GM18502 (cell line): Measurements from ENCODE around the gene PLA2G4E.

ENCODE experiments used
- ATAC-seq: cut with Tn5 transposase; IDR thresholded peaks from one replicate; pipeline ENCODE4 v1.9.1; 2021; ENCODE audit warnings: mild to moderate bottlenecking; ENCODE audit not compliant: unreplicated experiment, poor library complexity

The PLA2G4E gene

DNA sequence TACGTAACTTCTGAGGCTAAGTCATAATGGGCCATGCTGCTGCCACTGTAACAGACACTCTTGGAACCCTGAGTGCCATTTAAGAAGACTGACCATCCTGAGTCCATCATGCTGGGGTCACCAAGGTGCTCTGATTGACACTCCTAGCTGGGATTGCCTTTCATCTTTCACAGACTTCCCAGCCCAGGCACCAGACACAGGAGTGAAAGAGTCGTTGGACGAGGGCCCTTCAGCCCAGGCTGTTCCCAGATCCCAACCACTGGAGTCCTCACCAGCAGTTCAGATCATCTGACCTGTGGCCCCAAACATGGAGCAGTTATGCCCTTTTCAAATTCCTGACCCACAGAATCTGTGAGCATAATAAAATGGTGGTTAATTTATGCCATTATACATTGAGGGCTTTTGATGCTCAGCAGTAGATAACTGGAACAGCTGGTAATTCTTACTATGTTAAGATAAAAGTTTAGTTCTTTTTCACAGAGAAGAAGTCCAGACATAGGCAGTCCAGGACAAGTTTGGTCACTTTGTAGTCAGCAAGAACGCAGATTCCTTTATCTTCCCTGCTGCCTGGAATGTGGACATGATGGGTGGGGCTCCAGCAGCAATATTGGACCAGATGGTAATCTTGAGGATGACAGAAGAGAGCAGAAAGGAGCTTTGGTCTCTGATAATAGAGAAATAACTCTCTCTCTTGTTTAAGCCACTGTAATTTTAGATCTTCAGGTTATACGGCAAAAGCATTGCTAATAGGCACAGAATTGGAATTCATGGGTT, 41.2 kb downstream of the PLA2G4E start:
- ATAC-seq: no peak

DNA sequence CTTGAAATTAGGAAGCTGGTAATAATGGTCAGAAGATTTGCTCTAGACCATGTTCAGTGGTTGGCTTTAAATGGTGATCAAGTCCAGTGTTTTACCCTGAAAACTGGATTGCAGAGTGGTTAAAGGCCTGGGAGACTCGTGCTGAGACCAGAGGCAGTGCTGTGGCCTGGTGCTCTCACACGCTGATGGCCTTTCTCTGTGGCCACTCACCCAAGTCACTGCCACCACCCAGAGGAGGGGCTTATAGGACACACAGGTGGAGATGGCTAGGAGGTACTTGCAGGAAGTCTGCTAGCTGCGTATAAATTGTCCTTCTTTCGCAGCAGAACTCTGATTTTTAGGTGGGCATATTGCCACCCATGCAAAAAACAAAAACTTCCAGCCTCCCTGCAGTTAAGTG, 42.3 kb downstream of the PLA2G4E start:
- ATAC-seq: no peak

GRCh38 chr15:41977757-41978383, 43.0 kb downstream of the PLA2G4E start:
- no peak for ATAC-seq

DNA sequence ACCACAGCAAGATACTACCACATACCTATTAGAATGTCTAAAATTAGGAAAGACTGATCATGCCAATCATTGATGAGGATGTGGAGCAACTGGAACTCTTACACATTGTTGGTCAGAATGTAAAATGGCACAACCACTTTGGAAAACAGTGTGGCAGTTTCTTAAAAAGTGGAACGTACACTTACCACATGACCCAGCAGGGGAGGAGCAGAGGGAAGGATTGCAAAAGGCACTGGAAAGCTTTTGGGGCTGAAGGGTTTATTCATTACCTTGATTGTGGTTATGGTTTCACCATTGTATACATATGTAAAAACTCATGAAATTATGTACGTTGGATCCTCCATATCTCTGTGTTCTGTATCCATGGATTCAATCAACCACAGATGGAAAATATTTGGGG, 45.2 kb downstream of the PLA2G4E start:
- no peak for ATAC-seq

GRCh38 chr15:41974041-41974440, 46.8 kb downstream of the PLA2G4E start:
- no peak for ATAC-seq

DNA sequence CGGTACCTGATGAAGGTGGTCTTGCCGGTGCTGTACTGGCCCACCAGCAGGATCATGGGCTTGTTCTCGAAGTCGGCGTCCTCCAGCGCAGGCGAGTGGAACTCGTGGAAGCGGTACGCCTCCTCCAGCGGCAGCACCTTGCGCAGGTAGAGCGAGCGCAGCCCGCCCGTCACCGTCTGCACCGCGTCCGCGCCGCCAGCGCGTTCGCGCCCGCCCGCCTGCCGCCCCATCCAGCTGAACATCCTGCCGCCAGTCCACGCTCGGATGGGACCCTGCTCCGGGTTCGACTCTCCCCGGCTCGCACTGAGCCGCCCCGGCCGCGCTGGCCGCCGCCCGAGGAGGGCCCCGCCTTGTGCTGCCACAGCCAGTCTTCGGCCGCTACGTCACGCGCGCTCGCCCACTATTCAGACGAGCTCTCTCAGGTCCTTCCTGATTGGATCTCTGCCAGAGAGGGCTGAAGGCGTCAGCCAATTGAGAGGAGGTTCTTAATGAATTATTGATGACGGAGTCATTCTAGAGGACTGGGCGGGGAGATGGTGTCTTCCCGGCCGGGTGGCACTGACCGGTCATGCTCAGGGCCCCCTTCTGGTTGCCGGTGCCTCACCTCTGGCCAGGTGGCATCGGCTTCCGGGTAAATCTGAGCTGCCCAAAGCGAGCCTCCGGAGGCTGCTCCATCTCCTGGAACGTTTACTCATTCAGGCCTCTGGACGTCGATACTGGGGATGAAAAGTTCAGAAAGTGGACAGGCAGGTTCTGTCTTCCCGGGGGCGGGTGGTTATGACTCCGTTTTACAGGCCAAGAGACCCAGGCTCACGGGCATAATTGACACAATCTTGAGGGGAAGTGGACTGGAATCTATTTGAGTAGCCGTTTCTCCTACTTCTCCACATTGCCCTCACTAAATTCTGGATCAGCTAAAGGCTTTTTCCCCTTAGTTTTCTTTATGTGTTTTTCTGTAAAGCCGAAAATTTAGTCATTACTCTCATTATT, 48.3 kb downstream of the PLA2G4E start, which contains the start of gene EHD4:
TSS of gene EHD4 (minus strand) at position 305 of the 990 bp plus-strand sequence. CDS start at position 242, 63 bp downstream.
- ATAC-seq: peak; percentile 79

- ATAC-seq: peak; percentile 22
Observed at GRCh38 chr15:41971895-41972252, 49.0 kb downstream of the PLA2G4E start.

GRCh38 chr15:41971089-41971894, 49.5 kb downstream of the PLA2G4E start:
- peak; percentile 55 for ATAC-seq

GRCh38 chr15:41970456-41970855, 50.4 kb downstream of the PLA2G4E start:
- ATAC-seq: no peak

DNA sequence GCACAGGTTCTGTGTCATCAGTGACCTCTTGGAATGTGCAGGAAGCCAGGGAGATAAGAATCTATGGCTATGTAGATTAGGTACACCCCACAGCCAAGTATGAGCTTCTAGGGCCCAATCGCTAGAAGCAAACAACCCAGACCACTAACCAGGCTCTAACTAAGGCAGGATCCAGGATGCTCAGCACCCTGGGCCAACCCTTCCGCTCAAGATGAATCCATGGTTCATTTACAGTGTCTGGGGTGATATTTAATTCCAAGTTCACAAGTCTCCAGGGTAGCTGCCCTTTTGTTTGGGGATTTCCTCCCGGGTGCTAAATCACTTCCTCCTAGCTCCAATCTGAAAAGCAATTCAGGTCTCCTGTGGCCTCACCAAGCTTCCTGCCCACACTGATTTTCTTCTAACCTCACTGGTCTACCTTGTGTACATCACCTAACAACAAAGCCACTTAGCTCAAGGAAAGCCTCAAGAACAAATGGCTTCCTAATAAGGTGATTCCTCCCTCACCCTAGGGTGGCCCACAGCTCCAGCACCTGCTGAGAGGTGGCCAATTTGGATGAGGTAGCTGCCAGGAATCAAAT, 50.9 kb downstream of the PLA2G4E start:
- no peak for ATAC-seq

- ATAC-seq: no peak
Observed at GRCh38 chr15:41968701-41969100, 52.1 kb downstream of the PLA2G4E start.

DNA sequence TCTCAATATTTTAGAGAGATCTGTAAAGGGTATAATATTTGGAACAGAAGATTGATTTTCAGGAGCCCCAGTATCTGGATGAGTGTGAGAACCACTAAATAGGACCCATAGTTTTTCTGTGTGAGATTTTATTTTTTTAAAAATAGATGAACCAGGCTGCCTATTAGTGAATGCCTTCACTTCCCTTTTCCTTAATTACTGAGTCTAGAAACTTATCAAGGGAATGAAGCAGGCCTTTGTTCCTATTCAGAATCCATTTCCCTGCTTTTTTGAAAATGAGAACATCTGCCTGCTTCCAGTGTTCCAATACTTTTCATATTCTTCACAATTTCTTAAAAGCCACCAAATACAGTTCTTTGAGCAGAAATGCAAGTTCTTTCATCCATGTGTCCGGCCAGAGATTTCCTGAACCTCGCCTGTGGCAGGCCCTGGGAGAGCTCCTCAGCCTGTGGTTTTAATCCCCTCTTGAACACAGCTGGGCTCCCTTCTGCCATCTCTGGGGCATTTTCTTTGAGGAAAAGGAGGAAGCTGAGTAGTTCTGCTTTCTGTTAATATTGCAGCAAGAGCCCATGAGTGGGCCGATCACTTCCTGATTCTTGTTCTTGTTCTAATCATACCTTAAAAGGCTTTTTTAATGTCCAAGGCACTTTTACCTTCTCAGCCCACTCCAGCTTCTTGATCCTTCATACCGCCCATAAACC, 53.2 kb downstream of the PLA2G4E start:
- no peak for ATAC-seq

- ATAC-seq: no peak
Observed at GRCh38 chr15:41966920-41967465, 53.8 kb downstream of the PLA2G4E start.

- no peak for ATAC-seq
Observed at GRCh38 chr15:41966414-41966812, 54.4 kb downstream of the PLA2G4E start.

- ATAC-seq: no peak
Observed at GRCh38 chr15:41965441-41966413, 55.1 kb downstream of the PLA2G4E start.

- no peak for ATAC-seq
Observed at GRCh38 chr15:41961595-41962202, 59.1 kb downstream of the PLA2G4E start.

DNA sequence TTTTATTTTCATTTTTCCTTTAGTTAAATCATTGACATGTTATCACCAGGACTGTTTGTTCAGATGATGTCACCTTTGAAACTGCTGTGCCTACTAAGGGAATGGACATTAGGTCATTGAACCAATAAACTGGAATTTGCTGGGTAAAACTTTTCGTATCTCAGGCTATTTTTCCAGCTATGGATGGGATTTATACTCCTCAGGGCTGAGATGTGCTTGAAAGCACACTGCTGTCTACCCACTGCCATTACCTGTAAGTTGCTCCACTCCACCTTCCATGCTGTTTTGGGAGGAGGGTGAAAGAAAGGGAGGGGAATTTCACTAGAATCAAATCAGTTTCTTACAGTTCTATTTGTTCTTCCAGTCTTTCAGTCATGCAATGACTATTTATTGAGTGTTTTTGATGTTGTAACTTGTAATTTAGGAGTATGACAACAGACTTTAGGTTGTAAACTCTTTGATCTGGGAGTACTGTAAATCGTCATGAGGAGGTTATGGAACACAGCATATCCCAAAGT, 59.8 kb downstream of the PLA2G4E start:
- no peak for ATAC-seq
